Activated effector memory CD4-positive, alpha-beta T cell treated with anti-CD3 and anti-CD28 coated beads, Interleukin-2, amount 50 U/mL, for 16 hours (primary cell): ENCODE results near the gene OR2T27.
A peak's percentile ranks its signal among the peaks of the same experiment; 100 is the strongest.
"Not testable (repeated sequence)": the region's sequence is repeated elsewhere in the genome, so short reads cannot be mapped to it uniquely, and the experiment has no call there.

Source experiments
- DNase-seq: peaks from one replicate; pipeline ENCODE4 v3.0.0-alpha.2; 2020

The OR2T27 gene

GRCh38 chr1:248639652-248640051 lies 15.7 kb downstream of the OR2T27 start:
- DNase-seq = not testable (repeated sequence)

DNA sequence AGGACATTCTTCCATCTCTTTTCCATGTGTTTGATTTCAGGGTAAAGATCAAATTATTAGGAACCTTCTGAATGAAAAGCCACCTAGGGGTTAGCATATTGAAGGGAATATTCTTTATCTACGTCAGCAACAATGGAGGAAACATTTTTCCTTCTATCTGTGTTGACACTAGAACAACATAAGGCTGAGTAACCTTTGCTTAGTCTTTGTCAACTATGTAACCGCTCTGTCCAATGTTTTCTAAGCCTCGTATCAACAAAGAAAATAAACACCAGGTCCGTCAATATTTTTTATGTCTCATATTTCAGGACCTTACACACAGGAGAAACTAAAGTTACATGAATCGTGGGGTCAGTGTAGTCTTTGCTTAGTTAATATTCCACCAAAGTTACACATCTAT lies 18.7 kb downstream of the OR2T27 start:
- not testable (repeated sequence) for DNase-seq

GRCh38 chr1:248634991-248635390 lies 20.3 kb downstream of the OR2T27 start, which contains the start of gene OR2T11:
OR2T11 (minus strand) TSS chr1:248635091; CDS start chr1:248627128, 7,963 bp downstream.
- DNase-seq = not testable (repeated sequence)

DNA sequence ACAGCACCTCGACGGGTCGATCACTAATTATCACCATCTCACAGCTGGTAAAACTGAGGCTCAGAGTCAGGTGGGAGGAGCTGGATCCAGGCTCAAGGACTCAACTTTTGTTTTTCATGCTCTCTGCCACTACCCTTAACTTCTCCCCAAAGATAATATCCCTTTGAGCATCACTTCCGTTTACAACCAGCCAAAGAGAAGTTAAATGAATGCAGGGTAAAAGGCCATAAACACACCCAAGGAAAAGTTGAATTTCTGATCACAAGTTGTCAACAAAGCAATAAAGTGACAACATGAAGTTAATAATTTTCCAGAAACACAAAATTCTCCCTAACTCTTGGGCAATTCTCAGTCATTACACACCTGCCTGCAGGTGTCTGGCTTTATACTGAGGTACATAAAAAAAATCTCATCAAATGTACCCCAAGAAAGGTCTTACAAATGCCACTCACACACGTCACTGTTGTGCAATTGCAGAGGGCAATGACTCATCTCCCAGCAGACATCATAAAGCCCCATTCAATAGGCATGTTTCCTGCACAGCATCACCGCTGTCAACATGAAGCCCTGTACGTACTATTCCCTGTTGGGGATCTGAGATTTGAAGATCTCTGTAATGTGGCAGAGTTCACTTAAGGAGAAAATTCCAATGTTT lies 23.8 kb downstream of the OR2T27 start:
- DNase-seq = no peak

DNA sequence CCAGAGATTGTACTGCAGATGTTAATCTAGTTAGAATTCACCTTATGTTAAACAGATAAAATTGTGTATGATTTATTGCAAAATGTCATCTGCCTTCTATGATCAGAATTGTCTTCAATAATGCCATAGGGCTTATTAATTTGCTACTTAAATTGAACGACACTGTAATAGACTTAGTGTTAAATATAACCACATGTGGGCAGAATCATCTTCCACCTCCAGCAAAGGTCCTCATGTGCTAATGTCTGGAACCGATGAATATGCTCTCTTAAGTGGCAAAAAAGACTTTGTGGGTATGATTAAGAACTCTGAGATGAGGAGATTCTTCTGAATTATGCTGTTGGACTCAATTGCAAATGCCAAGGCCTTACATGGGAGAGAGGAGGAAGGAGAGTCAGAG lies 24.8 kb downstream of the OR2T27 start:
- no peak for DNase-seq

GRCh38 chr1:248627971-248628844 lies 27.1 kb downstream of the OR2T27 start:
- DNase-seq = no peak

DNA sequence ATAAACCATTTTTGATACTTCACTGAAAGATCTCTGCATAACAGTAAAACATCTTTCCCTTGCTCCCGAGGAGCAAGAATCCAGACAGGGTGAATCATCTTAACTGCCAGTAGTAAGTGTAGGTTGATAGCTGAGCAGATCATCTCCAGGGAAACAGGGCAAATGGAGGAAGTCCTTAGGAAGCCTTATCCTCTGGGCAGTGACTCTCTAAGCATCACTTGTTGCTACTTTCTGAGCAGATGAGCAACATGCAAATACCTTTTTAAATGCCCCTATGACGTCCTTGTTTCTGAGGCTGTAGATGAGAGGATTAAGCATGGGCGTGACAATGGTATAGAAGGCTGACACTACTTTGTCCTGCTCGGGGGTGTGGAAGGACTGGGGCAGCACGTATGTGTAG lies 29.4 kb downstream of the OR2T27 start:
- no peak for DNase-seq

DNA sequence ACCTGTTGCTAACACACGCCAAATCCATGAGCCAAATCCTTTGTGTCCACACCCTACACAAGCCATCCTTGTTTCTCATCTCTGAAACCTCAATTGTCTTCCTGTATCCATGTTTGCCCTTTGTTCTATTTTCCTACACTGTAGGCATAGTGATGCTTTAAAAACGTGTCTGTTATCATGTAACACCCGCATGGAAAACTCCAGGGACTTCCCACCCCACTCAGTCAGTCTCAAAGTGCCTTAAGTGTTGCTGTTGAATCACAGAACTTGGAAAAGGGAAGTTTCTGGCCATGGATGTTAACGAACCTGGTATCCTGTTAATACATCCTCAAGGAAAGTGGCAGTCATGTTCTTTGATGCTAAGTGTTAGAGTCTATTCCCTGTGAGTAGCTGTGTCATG lies 30.2 kb downstream of the OR2T27 start:
- DNase-seq = no peak

- DNase-seq = no peak
Measured at GRCh38 chr1:248622570-248623001, 32.7 kb downstream of the OR2T27 start.

GRCh38 chr1:248621770-248622169 lies 33.6 kb downstream of the OR2T27 start:
- DNase-seq = no peak

- DNase-seq = peak; percentile 80
Measured at GRCh38 chr1:248618878-248619277, 36.5 kb downstream of the OR2T27 start.

DNA sequence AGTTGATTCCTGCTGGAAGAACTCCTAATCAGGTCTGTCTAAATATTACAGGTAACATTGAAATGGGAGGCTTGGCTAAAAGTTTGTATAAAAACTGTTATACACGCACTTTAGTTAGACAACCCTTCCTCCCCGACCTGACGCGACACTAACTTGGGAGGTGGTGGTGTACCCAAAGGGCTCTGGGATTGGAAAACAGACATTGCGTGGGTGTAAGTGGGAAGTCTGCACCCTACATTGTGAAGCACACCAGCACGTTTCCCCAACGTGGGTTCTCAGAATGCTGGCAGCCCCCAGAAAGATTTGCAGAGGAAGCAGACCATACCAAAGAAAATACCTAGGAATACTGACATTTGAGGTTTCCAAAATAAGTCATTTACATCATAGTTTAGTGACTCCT lies 37.2 kb downstream of the OR2T27 start:
- no peak for DNase-seq

DNA sequence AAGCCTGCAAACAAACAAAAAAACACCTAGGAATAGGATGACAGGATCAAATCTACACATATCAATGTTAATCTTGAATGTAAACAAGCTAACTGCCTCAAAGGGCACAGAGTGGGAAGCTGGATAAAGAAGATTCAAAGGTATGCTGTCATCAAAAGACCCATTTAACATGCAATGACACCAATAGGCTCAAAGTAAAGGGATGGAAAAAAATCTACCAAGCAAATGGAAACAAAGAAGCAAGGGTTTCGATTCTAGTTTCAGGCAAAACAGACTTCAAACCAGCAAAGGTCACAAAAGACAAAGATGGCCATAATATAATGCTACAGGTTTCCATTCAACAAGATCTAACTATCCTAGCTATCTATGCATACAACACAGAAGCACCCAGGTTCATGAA lies 41.6 kb downstream of the OR2T27 start:
- DNase-seq = no peak

DNA sequence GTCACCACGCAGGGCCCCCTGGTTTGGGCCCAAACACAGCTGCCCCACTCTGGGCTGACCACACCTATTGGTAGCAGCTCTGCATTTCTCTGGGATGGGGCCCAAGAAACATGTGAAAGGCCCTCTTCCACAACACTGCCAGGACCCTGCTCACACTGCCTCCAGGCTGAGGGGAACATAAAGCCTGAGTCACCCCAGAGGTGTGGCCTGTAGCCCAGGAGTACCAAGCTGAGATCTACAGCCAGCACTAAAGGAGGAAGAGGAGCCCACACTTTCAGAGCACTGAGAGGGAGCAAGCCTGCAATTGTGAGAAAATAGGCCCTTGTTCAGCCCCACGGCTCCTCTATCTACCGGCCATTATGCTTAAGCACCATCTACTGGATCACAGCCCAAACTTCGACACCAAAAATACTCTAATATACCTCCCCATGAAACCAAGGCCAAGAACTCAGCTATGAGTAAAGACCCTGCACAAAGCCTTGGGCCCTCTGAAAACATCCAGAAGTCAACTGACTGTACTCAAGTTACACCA lies 43.4 kb downstream of the OR2T27 start:
- no peak for DNase-seq

DNA sequence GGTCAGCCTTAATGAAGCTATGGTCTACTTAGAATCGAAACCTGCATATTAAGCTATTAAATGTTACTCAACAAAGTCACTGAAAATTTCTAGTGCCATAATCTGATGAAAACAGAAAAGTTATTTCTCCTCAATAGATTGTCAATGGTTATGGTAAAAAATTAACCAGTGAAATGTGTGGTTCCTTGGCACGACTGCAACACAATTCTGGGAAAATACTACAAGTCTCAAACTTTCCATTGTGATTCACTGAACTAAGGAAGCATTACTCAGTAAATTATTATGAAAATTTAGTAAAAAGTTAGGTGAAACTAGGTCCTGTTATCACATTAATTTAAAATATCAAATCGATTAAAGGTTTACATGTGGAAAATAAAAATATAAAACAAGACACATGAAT lies 45.0 kb downstream of the OR2T27 start:
- DNase-seq = no peak
